Measurements from ENCODE around the gene TMEM128. TPM values are rescaled to one million over a fixed set of nuclear protein-coding genes. Genes with fewer than 3 reads are reported as not detected.

Gene TMEM128
- total and polyA plus RNA-seq, 2 of the 13 experiments (the other 11 are each of a cell fraction or from before 2014, with no cell fraction given), result 19.4 to 27.9 TPM

DNA sequence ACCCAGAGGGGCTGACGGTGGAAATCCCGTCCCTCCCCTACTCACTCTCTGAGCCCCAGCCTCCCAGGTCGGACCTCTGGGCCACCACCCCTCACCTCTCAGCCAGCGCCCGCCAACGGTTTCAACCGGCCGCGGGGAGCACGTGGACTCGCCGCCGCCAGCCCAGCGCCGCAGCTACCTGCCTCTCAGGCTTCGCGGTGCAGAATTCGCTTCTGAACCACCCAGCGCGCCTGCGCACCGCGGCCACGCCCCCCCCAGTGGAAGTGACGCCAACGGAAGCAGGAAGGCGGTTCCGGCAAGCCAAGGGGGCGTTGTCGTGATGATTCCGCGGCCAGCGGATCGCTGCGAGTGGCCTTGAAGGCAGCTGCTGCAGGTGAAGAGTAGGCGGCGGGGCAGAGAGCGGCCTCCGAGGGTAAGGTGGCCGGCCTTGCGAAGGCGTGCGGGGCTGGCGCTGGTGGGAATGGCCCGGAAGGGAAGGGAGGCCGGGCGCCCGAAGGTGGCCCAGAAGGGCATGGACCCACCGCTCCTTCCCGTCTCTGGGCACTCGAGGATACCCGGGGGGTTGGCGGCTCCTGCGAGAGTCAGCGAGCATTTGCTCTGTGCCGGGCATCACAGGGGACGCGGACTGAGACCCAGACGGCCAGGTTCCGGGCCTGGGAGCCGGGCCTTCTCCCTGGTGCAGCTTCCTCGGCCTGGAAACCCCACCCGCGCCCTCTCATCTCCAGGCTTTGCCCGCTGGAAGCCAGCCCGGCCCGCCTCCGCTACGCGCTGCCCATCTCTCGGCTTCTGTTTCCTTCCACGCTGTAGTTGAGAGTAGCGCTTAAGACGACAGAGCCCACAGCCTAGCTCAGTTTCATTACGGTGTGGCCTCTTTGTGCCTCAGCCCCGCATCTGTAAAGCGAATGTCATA is 42.2 kb upstream of the TMEM128 start, which contains the start of the genes LYAR and ZBTB49 (continued):
- TF ChIP-seq EZH2 (conservative IDR thresholded peaks at IDR 0.05; ENCODE audit: low read depth, low read length), result no peak
- TF ChIP-seq NFIC (IDR thresholded peaks at IDR 0.05; ENCODE audit: low read length), result no peak
- no peak for TF ChIP-seq DNMT3B (CRISPR knock-in tag; conservative IDR thresholded peaks at IDR 0.05)
- TF ChIP-seq, protein P1, sequence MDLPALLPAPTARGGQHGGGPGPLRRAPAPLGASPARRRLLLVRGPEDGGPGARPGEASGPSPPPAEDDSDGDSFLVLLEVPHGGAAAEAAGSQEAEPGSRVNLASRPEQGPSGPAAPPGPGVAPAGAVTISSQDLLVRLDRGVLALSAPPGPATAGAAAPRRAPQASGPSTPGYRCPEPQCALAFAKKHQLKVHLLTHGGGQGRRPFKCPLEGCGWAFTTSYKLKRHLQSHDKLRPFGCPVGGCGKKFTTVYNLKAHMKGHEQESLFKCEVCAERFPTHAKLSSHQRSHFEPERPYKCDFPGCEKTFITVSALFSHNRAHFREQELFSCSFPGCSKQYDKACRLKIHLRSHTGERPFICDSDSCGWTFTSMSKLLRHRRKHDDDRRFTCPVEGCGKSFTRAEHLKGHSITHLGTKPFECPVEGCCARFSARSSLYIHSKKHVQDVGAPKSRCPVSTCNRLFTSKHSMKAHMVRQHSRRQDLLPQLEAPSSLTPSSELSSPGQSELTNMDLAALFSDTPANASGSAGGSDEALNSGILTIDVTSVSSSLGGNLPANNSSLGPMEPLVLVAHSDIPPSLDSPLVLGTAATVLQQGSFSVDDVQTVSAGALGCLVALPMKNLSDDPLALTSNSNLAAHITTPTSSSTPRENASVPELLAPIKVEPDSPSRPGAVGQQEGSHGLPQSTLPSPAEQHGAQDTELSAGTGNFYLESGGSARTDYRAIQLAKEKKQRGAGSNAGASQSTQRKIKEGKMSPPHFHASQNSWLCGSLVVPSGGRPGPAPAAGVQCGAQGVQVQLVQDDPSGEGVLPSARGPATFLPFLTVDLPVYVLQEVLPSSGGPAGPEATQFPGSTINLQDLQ (CRISPR knock-in tag; IDR thresholded peaks at IDR 0.05), result no peak
- TF ChIP-seq, protein P2, sequence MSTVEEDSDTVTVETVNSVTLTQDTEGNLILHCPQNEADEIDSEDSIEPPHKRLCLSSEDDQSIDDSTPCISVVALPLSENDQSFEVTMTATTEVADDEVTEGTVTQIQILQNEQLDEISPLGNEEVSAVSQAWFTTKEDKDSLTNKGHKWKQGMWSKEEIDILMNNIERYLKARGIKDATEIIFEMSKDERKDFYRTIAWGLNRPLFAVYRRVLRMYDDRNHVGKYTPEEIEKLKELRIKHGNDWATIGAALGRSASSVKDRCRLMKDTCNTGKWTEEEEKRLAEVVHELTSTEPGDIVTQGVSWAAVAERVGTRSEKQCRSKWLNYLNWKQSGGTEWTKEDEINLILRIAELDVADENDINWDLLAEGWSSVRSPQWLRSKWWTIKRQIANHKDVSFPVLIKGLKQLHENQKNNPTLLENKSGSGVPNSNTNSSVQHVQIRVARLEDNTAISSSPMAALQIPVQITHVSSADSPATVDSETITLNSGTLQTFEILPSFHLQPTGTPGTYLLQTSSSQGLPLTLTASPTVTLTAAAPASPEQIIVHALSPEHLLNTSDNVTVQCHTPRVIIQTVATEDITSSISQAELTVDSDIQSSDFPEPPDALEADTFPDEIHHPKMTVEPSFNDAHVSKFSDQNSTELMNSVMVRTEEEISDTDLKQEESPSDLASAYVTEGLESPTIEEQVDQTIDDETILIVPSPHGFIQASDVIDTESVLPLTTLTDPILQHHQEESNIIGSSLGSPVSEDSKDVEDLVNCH (CRISPR knock-in tag; IDR thresholded peaks at IDR 0.05), result no peak
- TF ChIP-seq, protein P3, sequence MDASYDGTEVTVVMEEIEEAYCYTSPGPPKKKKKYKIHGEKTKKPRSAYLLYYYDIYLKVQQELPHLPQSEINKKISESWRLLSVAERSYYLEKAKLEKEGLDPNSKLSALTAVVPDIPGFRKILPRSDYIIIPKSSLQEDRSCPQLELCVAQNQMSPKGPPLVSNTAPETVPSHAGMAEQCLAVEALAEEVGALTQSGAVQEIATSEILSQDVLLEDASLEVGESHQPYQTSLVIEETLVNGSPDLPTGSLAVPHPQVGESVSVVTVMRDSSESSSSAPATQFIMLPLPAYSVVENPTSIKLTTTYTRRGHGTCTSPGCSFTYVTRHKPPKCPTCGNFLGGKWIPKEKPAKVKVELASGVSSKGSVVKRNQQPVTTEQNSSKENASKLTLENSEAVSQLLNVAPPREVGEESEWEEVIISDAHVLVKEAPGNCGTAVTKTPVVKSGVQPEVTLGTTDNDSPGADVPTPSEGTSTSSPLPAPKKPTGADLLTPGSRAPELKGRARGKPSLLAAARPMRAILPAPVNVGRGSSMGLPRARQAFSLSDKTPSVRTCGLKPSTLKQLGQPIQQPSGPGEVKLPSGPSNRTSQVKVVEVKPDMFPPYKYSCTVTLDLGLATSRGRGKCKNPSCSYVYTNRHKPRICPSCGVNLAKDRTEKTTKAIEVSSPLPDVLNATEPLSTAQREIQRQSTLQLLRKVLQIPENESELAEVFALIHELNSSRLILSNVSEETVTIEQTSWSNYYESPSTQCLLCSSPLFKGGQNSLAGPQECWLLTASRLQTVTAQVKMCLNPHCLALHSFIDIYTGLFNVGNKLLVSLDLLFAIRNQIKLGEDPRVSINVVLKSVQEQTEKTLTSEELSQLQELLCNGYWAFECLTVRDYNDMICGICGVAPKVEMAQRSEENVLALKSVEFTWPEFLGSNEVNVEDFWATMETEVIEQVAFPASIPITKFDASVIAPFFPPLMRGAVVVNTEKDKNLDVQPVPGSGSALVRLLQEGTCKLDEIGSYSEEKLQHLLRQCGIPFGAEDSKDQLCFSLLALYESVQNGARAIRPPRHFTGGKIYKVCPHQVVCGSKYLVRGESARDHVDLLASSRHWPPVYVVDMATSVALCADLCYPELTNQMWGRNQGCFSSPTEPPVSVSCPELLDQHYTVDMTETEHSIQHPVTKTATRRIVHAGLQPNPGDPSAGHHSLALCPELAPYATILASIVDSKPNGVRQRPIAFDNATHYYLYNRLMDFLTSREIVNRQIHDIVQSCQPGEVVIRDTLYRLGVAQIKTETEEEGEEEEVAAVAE (CRISPR knock-in tag; IDR thresholded peaks at IDR 0.05; ENCODE audit: borderline replicate concordance), result 0 out of 2 replicates have a peak, but pooled peaks have one; percentile 46
- TF ChIP-seq KLF9 (CRISPR knock-in tag; IDR thresholded peaks at IDR 0.05; ENCODE audit: low read depth), result peak; percentile 99
- TF ChIP-seq ZNF547 (CRISPR knock-in tag; IDR thresholded peaks at IDR 0.05), result peak; percentile 88
- TF ChIP-seq, protein P4, sequence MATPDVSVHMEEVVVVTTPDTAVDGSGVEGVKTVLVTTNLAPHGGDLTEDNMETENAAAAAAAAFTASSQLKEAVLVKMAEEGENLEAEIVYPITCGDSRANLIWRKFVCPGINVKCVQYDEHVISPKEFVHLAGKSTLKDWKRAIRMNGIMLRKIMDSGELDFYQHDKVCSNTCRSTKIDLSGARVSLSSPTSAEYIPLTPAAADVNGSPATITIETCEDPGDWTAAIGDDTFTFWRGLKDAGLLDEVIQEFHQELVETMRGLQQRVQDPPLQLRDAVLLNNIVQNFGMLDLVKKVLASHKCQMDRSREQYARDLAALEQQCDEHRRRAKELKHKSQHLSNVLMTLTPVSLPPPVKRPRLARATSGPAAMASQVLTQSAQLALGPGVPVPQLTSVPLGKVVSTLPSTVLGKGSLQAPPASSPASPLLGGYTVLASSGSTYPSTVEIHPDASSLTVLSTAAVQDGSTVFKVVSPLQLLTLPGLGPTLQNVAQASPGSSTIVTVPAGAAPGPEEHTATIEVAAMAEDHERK (CRISPR knock-in tag; IDR thresholded peaks at IDR 0.05; ENCODE audit: low read depth), result no peak
- TF ChIP-seq ZSCAN29 (CRISPR knock-in tag; conservative IDR thresholded peaks at IDR 0.05), result peak; percentile 72; the same call in 1 of the 2 replicates
- TF ChIP-seq ATRX (CRISPR knock-in tag; IDR thresholded peaks at IDR 0.05; ENCODE audit: borderline replicate concordance), result no peak
- TF ChIP-seq ZNF749 (CRISPR knock-in tag; IDR thresholded peaks at IDR 0.05; ENCODE audit: borderline replicate concordance), result peak; percentile 83
- TF ChIP-seq ARNT (IDR thresholded peaks at IDR 0.05), result no peak
- TF ChIP-seq HMGA1 (CRISPR knock-in tag; conservative IDR thresholded peaks at IDR 0.05), result no peak
- TF ChIP-seq NPAS2 (CRISPR knock-in tag; IDR thresholded peaks at IDR 0.05; ENCODE audit: borderline replicate concordance), result no peak
- TF ChIP-seq NFYC (CRISPR knock-in tag; IDR thresholded peaks at IDR 0.05), result peak; percentile 35; the same call in 1 of the 2 replicates
- TF ChIP-seq, protein P5, sequence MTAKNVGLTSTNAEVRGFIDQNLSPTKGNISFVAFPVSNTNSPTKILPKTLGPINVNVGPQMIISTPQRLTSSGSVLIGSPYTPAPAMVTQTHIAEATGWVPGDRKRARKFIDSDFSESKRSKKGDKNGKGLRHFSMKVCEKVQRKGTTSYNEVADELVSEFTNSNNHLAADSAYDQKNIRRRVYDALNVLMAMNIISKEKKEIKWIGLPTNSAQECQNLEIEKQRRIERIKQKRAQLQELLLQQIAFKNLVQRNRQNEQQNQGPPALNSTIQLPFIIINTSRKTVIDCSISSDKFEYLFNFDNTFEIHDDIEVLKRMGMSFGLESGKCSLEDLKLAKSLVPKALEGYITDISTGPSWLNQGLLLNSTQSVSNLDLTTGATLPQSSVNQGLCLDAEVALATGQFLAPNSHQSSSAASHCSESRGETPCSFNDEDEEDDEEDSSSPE (CRISPR knock-in tag; IDR thresholded peaks at IDR 0.05), result peak; percentile 86

All from HepG2 (cell line).